Activated naive CD4-positive, alpha-beta T cell treated with anti-CD3 and anti-CD28 coated beads, Interleukin-2, amount 50 U/mL, for 16 hours (primary cell): ENCODE measurements around the gene GMPPB.
A peak's percentile ranks its signal among the peaks of the same experiment; 100 is the strongest.

ENCODE experiments used
- DNase-seq: peaks from one replicate; pipeline ENCODE4 v3.0.0-alpha.2; 2020

GMPPB gene

DNA sequence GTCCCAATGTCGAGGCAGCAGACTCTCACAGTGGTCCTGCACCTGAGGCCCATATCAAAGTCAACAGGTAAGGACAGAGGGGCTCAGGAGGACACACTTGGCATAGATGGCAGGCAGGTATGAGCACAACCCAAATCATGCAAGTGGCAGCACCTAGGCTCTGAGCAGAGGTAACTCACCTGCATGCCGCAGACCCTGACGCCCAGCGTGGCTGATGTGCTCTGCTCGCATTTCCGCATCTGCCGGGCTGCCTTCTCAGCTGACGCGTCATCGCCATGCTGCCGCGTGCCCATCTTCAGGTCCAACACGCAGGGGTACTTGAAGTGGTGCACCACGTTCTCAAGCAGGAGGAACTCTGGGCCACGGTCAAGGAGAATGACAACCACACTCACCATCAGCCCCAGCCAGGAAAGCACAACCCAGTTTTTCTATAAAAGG lies 4.2 kb upstream of the GMPPB start:
- no peak for DNase-seq

DNA sequence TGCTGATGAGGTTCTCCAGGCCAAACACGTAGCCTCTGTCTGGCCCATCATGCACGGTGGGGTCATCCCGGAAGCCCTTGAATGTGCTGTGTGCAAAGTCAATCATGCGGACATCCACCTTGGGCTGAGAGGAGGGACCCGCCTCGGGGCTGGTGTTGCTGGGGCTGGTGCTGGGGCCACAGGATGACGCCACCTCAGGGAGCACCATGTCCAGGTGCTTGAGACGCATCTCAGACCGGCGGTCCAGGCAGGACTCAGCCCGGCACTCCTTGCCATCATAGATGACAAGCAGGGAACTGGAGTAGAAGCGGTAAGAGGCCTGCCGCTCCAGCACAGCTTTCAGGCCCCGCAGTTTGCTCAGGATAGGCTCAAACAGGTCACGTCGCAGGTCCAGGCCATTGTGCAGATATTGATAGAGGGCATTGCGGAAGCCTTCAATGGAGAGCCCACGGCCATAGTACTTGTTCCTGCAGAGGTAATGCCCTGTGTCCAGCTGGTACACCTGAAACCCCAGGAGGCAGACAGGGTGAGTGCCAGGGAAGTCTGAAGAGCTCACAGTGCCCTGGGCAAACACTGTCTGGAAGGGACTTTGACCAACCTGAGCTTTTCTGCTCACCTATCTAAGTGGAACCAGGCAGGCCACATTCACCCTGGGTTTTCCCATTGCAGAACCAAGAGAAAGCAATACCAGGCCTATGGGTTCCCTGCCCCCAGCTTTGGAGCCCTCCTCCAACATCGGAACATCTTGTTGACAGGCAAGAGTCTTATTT lies 3.6 kb upstream of the GMPPB start:
- DNase-seq, result no peak

DNA sequence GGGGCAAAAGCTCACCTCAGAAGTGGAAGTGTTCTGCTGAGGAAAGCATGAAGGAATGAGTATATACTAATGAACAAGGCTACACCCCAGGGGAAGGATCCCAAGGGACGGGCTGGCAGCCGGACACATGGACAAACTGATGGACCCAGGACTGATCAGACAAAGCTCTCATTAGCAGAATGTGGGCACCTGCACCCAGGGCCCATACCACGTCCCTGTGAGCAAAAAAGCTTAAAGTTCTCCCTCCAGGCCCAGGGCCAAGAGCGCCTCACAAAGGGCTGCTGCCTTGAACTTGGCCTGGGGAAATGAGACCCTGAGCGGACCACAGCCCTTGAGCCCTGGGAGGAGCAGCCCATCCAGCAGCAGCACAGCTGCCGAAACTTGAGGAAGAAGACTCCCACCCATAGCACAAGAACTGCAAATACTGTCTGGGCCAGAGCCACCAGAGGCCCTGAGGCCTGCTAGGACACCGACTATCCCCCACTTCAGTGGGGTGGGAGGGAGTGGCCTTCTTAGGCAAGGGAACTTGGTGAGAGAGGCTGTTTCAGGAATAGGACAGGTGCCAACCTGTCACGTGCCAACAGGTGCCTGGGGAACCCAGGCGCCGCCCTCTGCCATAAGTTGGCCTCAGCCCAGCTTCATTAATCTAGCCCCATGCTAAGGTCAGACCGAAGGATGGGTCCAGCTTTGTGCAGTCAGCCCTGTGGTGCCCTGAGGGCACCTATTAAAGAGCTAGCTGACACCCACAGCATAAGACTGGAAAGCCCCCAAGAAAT lies 2.3 kb upstream of the GMPPB start:
- no peak for DNase-seq

DNA sequence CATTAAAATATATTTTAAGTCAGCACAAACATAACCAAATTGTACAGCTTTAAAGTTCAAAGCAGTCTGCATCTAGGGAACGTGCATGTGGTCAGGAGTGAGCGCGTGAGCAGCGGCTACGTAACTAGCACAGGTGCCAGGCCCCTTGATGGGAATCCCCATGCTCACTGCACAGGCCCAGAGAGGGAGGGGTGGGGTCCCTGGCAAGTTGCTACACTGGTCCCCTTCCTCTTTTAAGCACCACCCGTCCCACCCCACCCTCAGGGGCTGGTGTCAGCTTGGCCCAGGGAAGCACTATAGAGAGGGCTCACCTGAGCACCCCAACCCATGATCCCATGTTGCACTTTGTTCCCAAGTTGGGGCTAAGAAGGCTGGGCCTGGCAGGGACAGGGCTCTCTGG lies 835 bp upstream of the GMPPB start:
- no peak for DNase-seq

DNA sequence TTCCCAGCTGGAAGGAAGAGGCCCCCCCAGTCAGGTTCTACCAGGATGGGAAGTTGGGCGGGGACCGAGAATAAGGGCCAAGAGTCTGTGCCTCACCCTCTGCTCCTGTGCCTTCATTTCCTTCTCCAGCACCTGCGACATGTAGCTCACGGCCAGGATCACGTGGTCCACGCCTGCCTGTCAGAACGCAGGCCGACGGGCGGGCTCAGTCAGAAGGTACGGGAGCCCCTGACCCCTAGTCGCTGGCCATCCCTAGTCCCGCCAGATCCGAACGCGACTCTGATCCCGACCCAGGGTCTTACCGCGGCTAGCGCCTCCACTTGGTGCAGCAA lies 489 bp downstream of the GMPPB start:
- peak; percentile 65 for DNase-seq

DNA sequence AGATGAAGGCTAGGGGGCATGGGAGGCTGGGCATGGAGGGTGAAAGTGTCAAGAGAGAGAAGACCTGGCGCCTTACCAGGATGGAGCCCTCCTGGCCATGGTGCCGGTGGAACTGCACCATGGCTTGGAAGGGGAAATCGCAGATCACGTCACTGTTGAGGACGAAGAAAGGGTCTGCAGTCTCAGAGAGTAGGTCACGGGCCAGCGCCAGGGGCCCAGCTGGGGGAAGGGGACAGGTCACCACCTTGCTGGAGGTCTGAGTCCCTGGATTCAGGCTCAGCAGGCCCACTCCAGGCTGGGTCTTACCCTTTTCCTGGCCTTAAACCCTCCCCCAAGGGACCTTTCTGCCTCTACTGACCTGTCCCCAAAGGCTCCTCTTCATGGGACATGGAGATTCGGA lies 855 bp downstream of the GMPPB start:
- no peak for DNase-seq

DNA sequence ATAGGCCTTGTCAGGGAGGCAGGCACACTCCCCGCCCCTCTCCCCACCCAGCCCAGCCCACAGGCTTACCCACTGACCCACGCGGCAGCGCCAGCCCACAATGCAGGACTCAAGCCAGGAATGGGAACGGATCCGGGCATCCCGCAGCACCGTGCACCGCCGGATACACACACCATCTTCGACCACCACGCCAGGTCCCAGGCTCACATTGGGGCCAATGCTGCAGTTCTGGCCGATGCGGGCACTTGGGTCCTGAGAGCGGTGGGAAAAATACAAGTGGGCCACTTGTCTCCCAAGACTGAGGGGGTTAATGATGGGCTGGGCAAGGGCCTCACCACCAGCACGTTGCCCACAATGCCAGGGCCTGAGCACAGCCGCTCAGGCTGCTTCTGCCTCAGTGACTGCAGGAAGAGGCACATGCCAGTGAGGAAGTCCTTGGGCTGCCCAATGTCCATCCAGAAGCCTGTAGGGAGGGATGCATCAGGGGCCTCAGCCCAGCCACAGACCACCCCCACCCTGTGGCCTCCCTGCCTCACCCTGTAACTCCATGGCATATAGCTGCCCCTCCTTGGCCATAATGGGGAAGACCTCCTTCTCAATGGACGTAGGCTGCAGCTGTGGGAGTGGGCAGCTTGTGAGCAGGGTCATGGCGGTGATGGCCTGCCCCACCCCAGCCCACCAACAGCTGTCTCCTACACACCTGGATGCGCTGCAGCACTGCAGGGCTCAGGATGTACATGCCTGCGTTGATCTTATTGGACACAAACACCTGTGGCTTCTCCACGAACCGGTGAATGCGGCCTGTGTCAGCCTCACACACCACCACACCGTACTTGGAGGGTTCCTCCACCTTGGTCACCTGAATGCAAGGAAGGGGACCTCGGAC lies 1.6 kb downstream of the GMPPB start:
- no peak for DNase-seq

DNA sequence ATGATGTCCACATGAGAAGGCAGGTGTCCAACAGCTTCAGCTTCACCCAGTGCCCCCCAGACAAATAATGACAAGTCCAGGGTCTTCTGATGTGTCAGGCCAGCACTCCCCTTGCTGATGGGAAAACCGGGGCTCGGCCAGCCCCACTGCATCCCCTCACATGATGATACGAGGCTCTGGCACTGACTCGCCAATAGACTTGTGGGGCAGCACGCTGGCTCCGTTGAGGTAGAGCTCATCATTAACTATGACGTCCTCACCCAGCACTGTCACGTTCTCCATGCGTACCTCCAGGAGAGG lies 2.2 kb downstream of the GMPPB start:
- DNase-seq, result no peak

DNA sequence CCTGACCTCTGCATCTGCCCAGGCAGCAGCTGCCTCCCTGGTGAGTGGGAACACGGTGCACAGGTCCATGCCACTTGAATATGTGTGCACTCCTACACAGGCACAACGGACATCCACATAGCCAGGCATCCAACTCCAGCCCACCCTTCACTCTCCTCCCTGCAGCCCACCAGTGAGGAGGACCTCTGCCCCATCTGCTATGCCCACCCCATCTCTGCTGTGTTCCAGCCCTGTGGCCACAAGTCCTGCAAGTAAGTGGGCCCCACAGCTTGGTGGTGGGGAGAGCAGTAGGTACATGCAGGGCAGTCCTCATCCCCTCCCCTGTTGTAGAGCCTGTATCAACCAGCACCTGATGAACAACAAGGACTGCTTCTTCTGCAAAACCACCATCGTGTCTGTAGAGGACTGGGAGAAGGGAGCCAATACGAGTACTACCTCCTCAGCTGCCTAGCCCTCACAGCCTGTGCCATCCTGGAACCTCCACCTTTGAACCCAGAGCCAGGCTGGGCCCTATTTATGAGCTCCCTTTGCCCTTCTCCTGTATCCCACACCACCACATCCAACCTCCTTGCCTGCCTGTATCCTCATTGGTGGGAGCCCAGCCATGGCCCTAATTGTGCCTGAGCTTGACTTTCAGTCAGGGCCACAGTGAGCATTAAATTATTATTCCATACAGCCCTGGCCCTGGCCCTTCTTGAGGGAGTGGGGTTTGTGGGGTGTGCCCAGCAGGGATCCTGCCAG lies 2.7 kb downstream of the GMPPB start:
- no peak for DNase-seq

DNA sequence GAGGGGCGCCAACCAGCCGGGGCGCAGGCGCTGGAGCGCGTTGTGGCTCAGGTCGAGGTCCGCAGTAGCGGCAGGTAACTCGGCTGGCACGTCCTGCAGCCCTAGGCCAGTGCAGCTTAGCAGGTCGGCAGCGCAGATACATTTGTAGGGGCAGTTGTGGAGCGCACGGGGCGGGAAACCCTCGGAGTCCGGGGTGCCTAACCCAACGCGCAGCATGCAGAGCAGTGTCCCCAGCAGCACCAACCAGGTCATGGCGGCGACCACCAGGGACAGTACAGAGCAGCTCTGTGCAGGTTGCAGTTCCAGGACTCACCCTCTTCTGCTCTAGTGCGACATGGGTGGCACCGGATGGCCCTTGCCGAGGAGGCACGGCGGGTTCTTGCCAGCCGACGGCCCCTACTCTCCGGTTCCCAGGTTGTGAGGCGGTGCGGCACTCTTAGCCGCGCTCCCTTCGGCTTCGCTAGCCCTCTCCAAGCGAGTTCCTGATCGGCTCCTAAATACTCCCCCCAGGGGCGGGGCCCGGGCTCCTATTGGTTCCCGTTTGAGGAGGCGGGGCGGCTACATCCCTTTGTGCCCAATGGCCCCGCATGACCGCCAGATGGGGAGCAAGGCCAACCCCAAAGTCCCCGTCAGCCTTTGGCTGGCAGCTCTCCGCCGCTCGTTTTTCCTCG lies 4.4 kb downstream of the GMPPB start, which contains the start of gene AMIGO3:
TSS of gene AMIGO3 (minus strand) at position 471 of the 671 bp plus-strand sequence. CDS start at position 252, 219 bp downstream.
- peak; percentile 90 for DNase-seq

DNA sequence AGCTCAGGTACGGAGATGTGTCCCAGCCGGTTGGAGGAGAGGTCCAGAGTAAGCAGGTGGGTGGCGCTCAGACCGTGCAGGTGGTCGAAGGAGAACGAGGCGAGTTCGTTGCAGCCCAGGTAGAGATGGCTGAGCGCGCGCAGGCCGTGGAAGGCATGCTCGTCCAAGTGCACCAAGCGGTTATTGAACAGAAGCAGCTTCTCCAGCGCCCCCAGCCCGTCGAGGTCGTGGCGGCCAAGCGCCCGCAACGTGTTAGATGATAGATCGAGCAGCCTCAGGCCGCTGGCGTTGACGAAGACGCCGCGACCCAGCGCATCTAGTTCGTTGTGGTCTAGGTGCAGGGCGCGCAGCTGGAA lies 4.9 kb downstream of the GMPPB start:
- DNase-seq, result no peak

DNA sequence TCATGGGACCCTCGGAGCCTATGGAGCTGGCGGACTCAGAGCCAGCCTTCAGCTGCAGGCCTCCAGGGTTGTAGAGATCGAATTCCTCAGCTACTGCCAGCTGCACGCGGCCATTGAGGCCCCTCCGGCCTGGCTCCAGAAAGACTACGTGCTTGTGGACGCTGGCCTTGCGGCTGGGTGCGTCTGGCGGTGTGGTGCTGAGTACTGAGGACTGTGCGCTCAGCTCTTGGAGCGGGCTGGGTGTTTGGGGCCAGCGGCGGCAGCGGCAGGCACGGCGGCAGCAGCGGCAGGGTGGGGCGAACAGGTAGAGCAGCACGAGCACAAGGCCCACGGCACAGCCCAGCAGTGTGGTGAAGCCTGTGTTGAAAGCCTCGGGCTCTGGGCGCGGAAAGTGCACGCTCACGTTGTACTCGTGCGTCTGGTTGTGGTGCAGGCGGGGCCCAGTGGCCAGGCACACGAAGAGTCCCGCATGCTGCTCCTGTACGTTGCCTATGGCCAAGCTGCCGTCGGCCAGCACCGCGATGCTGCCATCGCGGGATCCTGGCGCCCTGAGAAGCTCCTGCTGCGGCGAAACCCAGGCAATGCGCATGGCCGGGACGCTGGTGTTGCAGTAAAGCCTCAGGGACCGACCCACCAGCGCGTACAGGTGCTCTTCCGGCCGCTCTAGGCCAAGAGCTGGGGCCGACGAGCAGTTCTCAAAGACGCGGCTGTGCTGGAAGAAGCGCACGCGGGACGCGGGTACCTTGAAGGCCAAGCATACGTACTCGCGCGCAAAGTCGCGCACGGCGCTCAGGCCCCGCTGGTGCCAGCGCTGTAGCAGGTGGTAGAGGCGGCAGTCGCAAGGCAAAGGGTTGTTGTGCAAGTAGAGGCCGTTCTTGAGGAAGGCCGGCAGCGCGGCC lies 5.5 kb downstream of the GMPPB start:
- no peak for DNase-seq

DNA sequence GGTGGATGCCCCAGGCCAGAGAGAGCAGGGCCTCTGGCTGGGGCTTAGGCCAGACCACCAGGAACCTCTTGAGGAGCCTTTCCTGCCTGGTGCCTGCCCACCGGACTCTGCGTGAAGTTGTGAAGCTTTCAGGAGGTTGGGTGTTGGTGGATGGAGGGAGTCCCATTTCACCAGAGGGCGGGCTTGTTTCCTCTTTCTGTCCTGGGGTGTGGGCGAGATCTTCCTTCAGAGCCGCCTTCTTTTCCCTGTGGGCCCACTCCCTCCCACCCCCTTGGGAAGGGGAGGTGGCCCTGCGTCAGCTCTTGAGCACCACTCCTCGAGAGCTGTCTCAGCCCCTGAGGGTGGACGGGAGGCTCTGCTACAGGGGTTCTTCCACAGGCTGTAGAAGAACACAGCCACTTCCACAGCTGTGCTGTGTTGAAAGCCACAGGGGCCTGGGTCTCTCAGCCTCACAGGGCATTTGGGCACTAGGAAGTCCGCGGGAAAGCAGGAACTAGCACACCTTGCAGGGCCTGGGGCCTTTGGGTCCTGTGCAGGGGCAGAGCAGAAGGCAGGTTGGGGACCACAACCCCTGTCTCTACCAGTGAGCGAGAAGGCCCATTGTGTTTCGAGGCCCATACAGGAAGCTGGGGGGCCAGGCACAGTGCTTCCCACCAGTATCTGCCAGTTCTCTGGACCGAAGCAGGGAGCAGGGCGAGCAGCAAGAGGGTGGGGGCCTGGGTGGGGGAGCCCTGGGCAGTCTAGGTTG lies 6.4 kb downstream of the GMPPB start:
- DNase-seq, result no peak

DNA sequence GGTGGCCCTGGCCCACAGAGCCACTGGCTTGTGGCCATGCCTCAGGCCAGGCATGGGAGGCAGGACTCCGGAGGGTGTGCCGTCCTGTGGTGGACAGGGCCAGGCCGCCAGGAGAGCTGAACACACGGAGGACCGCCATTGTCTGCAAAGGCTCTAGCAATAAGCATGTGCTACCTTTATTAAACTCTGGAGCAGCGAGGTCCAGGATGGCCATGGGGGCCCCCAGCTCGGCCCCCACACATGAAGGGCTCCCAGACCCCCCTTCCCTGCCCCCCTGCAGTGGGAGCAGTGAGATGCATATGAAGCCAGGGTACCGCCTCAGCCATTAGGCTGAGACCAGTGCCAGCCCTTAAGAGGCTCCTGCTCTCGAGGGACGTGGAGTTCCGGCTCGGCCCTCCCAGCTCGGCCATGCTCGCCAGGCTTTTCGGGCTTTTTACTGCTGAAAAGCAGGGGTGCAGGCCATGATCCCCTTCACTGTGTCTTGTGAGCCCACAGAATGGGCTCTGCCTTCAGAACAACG lies 7.0 kb downstream of the GMPPB start:
- DNase-seq, result no peak

DNA sequence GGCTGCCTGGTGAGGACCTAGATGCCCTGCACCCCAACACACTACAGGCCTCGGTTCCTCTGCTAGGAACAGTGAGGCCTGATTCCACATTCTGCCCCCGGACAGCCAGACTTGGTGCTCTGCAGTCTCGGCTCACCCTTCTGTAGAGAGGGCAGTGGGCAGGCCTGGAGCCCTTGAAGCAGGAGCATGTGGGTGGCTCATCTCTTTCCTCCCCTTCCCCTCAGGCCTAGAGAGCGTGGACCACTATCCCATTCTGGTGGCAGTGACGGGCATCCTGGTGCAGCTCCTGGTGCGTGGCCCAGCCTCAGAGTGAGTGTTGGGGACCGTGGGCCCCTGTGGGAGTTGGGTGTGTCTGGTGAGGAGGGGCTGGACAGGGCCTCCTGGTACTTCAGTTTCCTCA lies 7.6 kb downstream of the GMPPB start:
- no peak for DNase-seq

DNA sequence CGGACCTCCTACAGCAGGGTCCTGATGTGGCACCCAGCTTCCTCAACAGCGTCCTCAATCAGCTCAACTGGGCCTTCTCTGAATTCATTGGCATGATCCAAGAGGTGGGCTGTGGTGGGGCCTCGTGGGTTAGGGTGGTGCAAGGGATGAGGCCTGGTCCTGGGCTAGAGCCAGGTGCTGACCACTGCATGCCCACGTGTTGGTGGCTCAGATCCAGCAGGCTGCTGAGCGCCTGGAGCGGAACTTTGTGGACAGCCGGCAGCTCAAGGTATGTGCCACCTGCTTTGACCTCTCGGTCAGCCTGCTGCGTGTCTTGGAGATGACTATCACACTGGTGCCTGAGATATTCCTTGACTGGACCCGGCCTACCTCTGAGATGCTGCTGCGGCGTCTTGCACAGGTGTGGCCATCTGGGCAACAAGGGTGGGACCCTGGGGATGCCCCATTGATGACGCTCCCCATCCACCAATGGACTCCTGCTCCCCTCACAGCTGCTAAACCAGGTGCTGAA lies 8.1 kb downstream of the GMPPB start:
- DNase-seq, result no peak

DNA sequence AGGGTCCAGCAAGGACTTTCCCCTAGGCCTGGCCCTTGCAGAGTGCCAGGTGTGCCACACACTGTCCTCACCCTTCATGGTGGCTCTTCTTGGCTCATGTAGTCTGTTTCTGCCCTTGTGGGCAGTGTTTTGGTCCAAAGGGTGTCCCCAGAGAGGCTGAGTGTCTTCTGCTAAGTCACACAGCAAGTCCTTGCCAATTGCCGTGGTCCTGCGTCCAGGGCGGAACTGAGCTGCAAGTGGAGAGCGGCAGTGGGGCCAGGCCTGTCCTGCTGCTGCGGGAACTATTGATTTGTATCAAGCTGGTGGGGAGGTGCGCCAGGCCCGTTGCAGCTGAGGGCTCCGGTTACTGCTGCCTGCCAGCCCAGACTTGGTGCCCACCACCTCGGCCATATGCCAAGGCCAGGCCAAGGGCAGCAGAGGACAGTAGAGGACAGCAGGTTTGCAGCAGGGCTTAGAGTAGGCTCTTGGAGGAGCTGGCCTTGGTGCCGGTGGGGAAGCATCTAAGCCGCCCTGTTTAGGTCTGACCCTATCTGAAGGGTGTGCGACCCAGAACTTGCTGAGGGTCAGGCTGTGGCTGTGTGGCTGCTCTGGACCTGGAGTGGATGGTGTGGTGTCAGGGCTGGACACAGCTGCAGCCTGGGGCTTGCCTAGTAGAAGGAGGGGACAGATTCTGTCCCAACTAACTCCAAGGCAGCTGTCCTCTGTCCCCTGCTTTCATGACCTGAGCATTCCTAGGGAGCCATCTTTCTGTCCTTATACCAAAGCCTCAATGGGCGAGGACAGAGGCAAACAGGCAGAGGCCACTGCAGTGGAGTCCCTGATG lies 8.8 kb downstream of the GMPPB start:
- no peak for DNase-seq

DNA sequence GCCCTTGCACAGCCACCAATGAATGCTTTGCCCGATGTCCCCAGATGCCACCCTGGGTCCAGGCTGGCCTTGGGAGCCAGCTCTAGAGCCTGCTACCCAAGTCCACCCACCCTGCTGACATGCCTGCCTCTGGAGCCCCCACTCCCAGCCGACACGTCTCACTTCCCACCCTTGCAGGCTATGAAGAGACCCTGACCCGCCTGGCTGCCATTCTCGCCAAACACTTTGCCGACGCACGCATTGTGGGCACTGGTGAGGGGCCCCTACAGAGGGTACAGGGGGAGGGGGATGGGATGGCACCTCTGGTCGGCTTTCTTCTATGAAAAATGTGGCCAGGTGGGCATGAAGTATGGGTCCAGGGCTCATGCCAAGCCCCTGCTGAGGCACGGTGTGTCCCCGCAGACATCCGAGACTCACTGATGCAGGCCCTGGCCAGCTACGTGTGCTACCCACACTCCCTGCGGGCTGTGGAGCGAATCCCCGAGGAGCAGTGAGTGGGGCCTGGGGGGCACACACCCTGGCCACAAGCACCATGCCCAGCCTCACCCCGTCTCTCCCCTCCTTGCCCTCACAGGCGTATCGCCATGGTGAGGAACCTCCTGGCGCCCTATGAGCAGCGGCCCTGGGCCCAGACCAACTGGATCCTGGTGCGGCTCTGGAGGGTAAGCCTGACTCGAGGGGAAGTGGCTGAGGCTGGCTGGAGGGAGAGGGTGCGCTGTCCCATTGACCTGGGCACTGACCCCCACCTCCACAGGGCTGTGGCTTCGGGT lies 10.2 kb downstream of the GMPPB start:
- no peak for DNase-seq
